Endothelial cell of umbilical vein (primary cell): ENCODE results near the gene DLK1. TPM values are rescaled to one million over a fixed set of nuclear protein-coding genes. Genes with fewer than 3 reads are reported as not detected.

ENCODE experiments used
- BruUV-seq: library from RNA; stranded (reverse); fragments of 400-500 nt; replicated peaks from 2 replicates; lab custom pipeline; 2021; lab: Mats Ljungman, UMichigan
- CTCF ChIA-PET: fragments of 300-600, 350-600 bp; sonication (Branson Sonifier 250); formaldehyde crosslinking; loops from one replicate; lab custom pipeline; 2021; ENCODE audit warnings: antibody characterized with exemption, inconsistent platforms; lab: Charles Lee
- POLR2A ChIA-PET: fragments of 300-600, 350-600 bp; sonication (Branson Sonifier 250); formaldehyde crosslinking; loops from one replicate; lab custom pipeline; 2021; ENCODE audit warnings: antibody characterized with exemption, inconsistent platforms; lab: Charles Lee
- DNase-seq: peaks from one replicate; pipeline ENCODE4 v3.0.0-alpha.2; 2011; ENCODE audit warnings: low read depth, low spot score
- FAIRE-seq: peaks from 2 replicates; lab custom pipeline; 2011; peaks lifted over from hg19 to GRCh38; lab: Jason Lieb, UNC
- H2AFZ ChIP-seq: 2 replicates; pipeline ENCODE4 v1.6.0; 2012; ENCODE audit warnings: low read depth, low read length, control low read depth, inconsistent platforms
- H3K27ac ChIP-seq: 2 replicates; pipeline ENCODE4 v1.5.1; 2011; ENCODE audit warnings: low read depth, mild to moderate bottlenecking, control low read depth, low read length, moderate library complexity; ENCODE audit not compliant: insufficient read depth
- H3K27me3 ChIP-seq, 2 experiments: 2 replicates each; pipeline versions ENCODE4 v1.6.0 to v1.6.1; 2011; ENCODE audit warnings: low read length in 2 of 2, mixed read lengths in 1 of 2; ENCODE audit not compliant: control insufficient read depth in 2 of 2, insufficient read depth in 2 of 2
- H3K36me3 ChIP-seq, 2 experiments: 2 replicates in 1 of 2; 3 replicates in 1 of 2; pipeline ENCODE4 v1.5.1; 2011; ENCODE audit warnings: low read length in 2 of 2, mild to moderate bottlenecking in 1 of 2, moderate library complexity in 1 of 2; ENCODE audit not compliant: control insufficient read depth in 2 of 2, insufficient read depth in 2 of 2; ENCODE audit errors: extremely low read depth in 1 of 2
- H3K4me1 ChIP-seq: 3 replicates; pipeline ENCODE4 v1.5.1; 2011; ENCODE audit warnings: mild to moderate bottlenecking, low read length; ENCODE audit not compliant: control insufficient read depth, insufficient read depth; ENCODE audit errors: extremely low read depth
- H3K4me2 ChIP-seq: 2 replicates; pipeline ENCODE4 v1.6.1; 2011; ENCODE audit warnings: low read length, control low read depth, mixed read lengths; ENCODE audit not compliant: insufficient read depth
- H3K4me3 ChIP-seq, 3 experiments: fragments of 200-600 bp in 1 of 3; sonication (generic), shearing (Covaris generic) in 1 of 3; replicated peaks in 1 of 3; 2 replicates each; pipeline ENCODE4 v1.5.1; 2011 to 2016; ENCODE audit warnings: control low read depth in 3 of 3, low read length in 3 of 3, mild to moderate bottlenecking in 2 of 3, inconsistent platforms in 1 of 3, low read depth in 1 of 3, moderate library complexity in 1 of 3; ENCODE audit not compliant: insufficient read depth in 1 of 3
- H3K79me2 ChIP-seq: 2 replicates; pipeline ENCODE4 v1.6.0; 2012; ENCODE audit warnings: low read length, inconsistent platforms; ENCODE audit not compliant: control insufficient read depth, insufficient read depth
- H3K9ac ChIP-seq: replicated peaks from 2 replicates; pipeline ENCODE3; 2011; ENCODE audit warnings: low read length, control low read depth; ENCODE audit not compliant: insufficient read depth; ENCODE audit errors: extremely low read depth
- H3K9me1 ChIP-seq: replicated peaks from 3 replicates; pipeline ENCODE4 v1.6.0; 2011; ENCODE audit warnings: mild to moderate bottlenecking, low read length; ENCODE audit not compliant: control insufficient read depth, insufficient read depth; ENCODE audit errors: extremely low read depth
- H3K9me3 ChIP-seq: replicated peaks from 2 replicates; pipeline ENCODE4 v1.5.1; 2012; ENCODE audit warnings: low read length, inconsistent platforms; ENCODE audit not compliant: control insufficient read depth, insufficient read depth
- H4K20me1 ChIP-seq: replicated peaks from 2 replicates; pipeline ENCODE3; 2011; ENCODE audit warnings: mild to moderate bottlenecking, low read length; ENCODE audit not compliant: control insufficient read depth, insufficient read depth; ENCODE audit errors: extremely low read depth
- CTCF ChIP-seq, 2 donors: IDR thresholded peaks; 1 replicate in 1 of 2; 2 replicates in 1 of 2; pipeline ENCODE4 v1.5.1; 2011; ENCODE audit warnings: low read length in 2 of 2, mild to moderate bottlenecking in 2 of 2, moderate library complexity in 2 of 2, control low read depth in 1 of 2, inconsistent platforms in 1 of 2, low read depth in 1 of 2; ENCODE audit not compliant: insufficient read depth in 1 of 2; ENCODE audit errors: extremely low read depth in 1 of 2
- EZH2 ChIP-seq: IDR thresholded peaks from 2 replicates; pipeline ENCODE4 v1.6.1; 2012; ENCODE audit warnings: borderline replicate concordance, low read depth, mild to moderate bottlenecking, moderate library complexity, low read length, inconsistent platforms; ENCODE audit not compliant: severe bottlenecking
- GATA2 ChIP-seq: IDR thresholded peaks from 2 replicates; pipeline ENCODE4 v1.7.0; 2011; ENCODE audit warnings: low read depth, mild to moderate bottlenecking, moderate library complexity, mixed read lengths, low read length; ENCODE audit not compliant: insufficient read length, insufficient read depth
- MYC ChIP-seq: IDR thresholded peaks from one replicate; pipeline ENCODE4 v1.6.1; 2011; ENCODE audit warnings: mild to moderate bottlenecking, low read depth, low read length
- dilution Hi-C: fragments of 300-500 bp; cut with MboI; formaldehyde crosslinking; loops from one replicate; pipeline ENCODE4 v1.15.0; 2019; ENCODE audit warnings: low sequenced_read_pairs; ENCODE audit not compliant: extremely low pct_ligation_motif_present
- intact Hi-C: fragments of 100-400 bp; cut with micrococcal nuclease; formaldehyde crosslinking; loops from one replicate; pipeline ENCODE4 v1.10.0; 2022
- polyA plus RNA-seq, 4 experiments: library from polyadenylated mRNA; depleted of rRNA in 3 of 4; stranded (reverse) in 3 of 4; unstranded in 1 of 4; fragments of >200 nt; gene quantifications; 2 replicates each; pipeline versions ENCODE4 v1.2.1 to v1.2.3, GENCODE V29; 2011 to 2012; ENCODE audit warnings: missing spikeins in 1 of 4
- total RNA-seq: library from RNA; stranded (reverse); gene quantifications from 2 replicates; pipeline ENCODE4 v1.2.3, GENCODE V29; 2021

The DLK1 gene
- total and polyA plus RNA-seq, 2 donors (not counting 3 experiments of a cell fraction or from before 2014, with no cell fraction given): not detected

GRCh38 chr14:100708425-100709288 is 18.0 kb upstream of the DLK1 start:
- Histone ChIP-seq H3K9me3 (no peaks in the 10 kb centered on the region), H4K20me1 (no peaks in the 10 kb centered on the region), H2AFZ (peak overlapping the region; percentile 59), H3K9me1 (no peaks in the 10 kb centered on the region), H3K27me3 (no peaks in the 10 kb centered on the region), H3K27ac (no peak overlapping the region), H3K9ac (no peak overlapping the region), H3K36me3 (no peaks in the 10 kb centered on the region), H3K4me3 (no peak overlapping the region), H3K79me2 (no peaks in the 10 kb centered on the region), H3K4me2 (no peak overlapping the region), H3K4me1 (peaks cover 5% of the 10 kb centered on the region)
- TF ChIP-seq MYC: no peak
- TF ChIP-seq EZH2: peak; percentile 50
- CTCF ChIA-PET: interaction anchor here (4.0 kb wide), 1 partner anchor 14 kb away, joined by 24 read pairs; no protein-coding TSS in a partner anchor
- intact Hi-C loops: loop anchor here (5.0 kb wide), 1 partner anchor 194 kb away; the partner anchor contains the start of gene RTL1
- dilution Hi-C loops: no loop called here
- POLR2A ChIA-PET: no interaction called here
- BruUV-seq: no TSS peak
- DNase-seq: no peak
- no peak for FAIRE-seq

DNA sequence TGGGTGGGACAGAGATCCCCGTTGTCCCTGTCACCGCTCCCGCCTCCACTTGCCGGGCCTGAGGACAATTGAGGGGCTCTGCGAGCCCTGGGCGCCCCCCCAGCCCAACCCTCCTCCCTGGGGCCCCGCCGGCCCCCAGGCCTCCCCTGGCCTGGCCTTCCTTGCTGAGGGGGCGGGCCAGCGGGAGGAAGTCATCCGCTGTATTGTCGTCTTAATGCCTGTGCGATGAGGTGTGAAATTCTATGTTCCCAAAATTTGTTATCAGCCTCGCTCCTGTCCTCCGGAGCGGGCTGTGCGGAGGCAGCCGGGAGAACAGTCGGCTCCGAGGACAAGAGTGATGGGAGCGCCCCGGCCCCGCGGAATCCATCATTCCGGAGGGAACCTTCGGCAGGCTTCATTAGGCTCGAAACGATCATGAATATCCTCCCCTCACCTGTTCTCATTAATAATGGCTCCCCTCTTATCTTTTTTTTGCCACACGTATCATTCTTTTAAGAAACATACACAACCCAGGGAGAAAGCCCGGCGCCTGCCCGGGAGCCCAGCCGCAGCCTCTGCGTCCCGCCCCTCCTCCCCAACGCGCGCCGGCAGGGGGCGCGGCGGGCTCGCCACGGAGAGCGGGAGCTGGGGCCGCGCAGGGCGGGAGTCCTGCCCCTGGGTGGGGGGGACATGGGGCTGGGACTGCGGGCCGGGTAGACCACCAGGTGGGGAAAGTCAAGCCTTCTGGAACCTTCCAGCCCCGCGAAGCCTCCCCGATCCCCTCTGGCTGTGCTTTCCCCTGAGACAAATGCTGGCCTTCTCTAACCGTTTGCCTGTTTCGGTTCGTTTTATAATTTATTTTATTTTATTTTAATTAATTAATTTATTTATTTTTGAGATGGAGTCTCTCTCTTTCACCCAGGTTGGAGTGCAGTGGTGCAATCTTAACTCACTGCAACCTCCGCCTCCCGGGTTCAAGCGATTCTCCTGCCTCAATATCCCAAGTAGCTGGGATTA is 17.1 kb upstream of the DLK1 start:
- Histone ChIP-seq H2AFZ (peak overlapping the region; percentile 59), H3K9me1 (no peaks in the 10 kb centered on the region), H3K4me1 (peaks cover 5% of the 10 kb centered on the region), H3K9me3 (no peaks in the 10 kb centered on the region), H3K79me2 (no peaks in the 10 kb centered on the region), H3K27me3 (no peaks in the 10 kb centered on the region), H3K36me3 (no peaks in the 10 kb centered on the region), H3K9ac (no peak overlapping the region), H3K4me2 (peak overlapping the region; percentile 52), H3K27ac (no peak overlapping the region), H4K20me1 (no peaks in the 10 kb centered on the region), H3K4me3 (no peak overlapping the region)
- peak; percentile 24 for DNase-seq
- BruUV-seq: no TSS peak
- FAIRE-seq: no peak
- TF ChIP-seq GATA2: no peak
- peak; percentile 13 to 58 for TF ChIP-seq CTCF (IDR thresholded peaks at IDR 0.05; ENCODE audit: extremely low read depth in 1 of 2, insufficient read depth in 1 of 2, low read depth in 1 of 2, low read length in 2 of 2)
- intact Hi-C loops: loop anchor here (5.0 kb wide), 2 partner anchors 108 to 193 kb away; partner anchors contain the start of gene RTL1
- ChIA-PET CTCF (interaction anchor here (0.6 to 4.0 kb wide), 35 partner anchors 8 to 918 kb away, joined by 3 to 27 read pairs (median 4); partner anchors contain the start of gene MEG3), POLR2A (interaction anchor here (0.6 to 1.0 kb wide), 2 partner anchors 16 to 118 kb away, joined by 3 to 5 read pairs; no protein-coding TSS in a partner anchor)
- dilution Hi-C loops: no loop called here
